ENCODE data around the gene TRPM2.

The TRPM2 gene

GRCh38 chr21:44429894-44430293 is 76.5 kb downstream of the TRPM2 start:
- ChIA-PET POLR2A (no interaction called here), CTCF (no interaction called here)
- TF ChIP-seq CTCF (IDR thresholded peaks at IDR 0.05; ENCODE audit: insufficient read depth, low read length, missing control alignments): no peak
- DNase-seq (ENCODE audit: low read depth, low spot score): no peak
- no peak overlapping the region for H3K4me3 ChIP-seq (ENCODE audit: low read depth, low read length)

- no peak for TF ChIP-seq CTCF (IDR thresholded peaks at IDR 0.05; ENCODE audit: insufficient read depth, low read length, missing control alignments)
- POLR2A ChIA-PET: no interaction called here
- DNase-seq (ENCODE audit: low read depth, low spot score): no peak
- CTCF ChIA-PET: no interaction called here
- H3K4me3 ChIP-seq (ENCODE audit: low read depth, low read length): no peak overlapping the region
These were observed 77.9 kb downstream of the TRPM2 start for GRCh38 chr21:44431300-44431699.

- DNase-seq (ENCODE audit: low read depth, low spot score): no peak
- H3K4me3 ChIP-seq (ENCODE audit: low read depth, low read length): no peak overlapping the region
- POLR2A ChIA-PET: no interaction called here
- TF ChIP-seq CTCF (IDR thresholded peaks at IDR 0.05; ENCODE audit: insufficient read depth, low read length, missing control alignments): no peak
- CTCF ChIA-PET: no interaction called here
These were observed 79.7 kb downstream of the TRPM2 start for GRCh38 chr21:44432841-44433790.

GRCh38 chr21:44433791-44434567 is 80.6 kb downstream of the TRPM2 start:
- no peak overlapping the region for H3K4me3 ChIP-seq (ENCODE audit: low read depth, low read length)
- POLR2A ChIA-PET: no interaction called here
- DNase-seq (ENCODE audit: low read depth, low spot score): no peak
- TF ChIP-seq CTCF (IDR thresholded peaks at IDR 0.05; ENCODE audit: insufficient read depth, low read length, missing control alignments): no peak
- CTCF ChIA-PET: no interaction called here

- H3K4me3 ChIP-seq (ENCODE audit: low read depth, low read length): no peak overlapping the region
- CTCF ChIA-PET: no interaction called here
- POLR2A ChIA-PET: no interaction called here
- no peak for TF ChIP-seq CTCF (IDR thresholded peaks at IDR 0.05; ENCODE audit: insufficient read depth, low read length, missing control alignments)
- DNase-seq (ENCODE audit: low read depth, low spot score): no peak
These were observed 81.1 kb downstream of the TRPM2 start for GRCh38 chr21:44434568-44434925.

- H3K4me3 ChIP-seq (ENCODE audit: low read depth, low read length): no peak overlapping the region
- TF ChIP-seq CTCF (IDR thresholded peaks at IDR 0.05; ENCODE audit: insufficient read depth, low read length, missing control alignments): no peak
- CTCF ChIA-PET: no interaction called here
- DNase-seq (ENCODE audit: low read depth, low spot score): no peak
- POLR2A ChIA-PET: no interaction called here
These were observed 81.7 kb downstream of the TRPM2 start for GRCh38 chr21:44434936-44435635.

All from AG04449 (cell line).